ENCODE data around the gene RFLNA. TPM values are rescaled to one million over a fixed set of nuclear protein-coding genes. Genes with fewer than 3 reads are reported as not detected.

The RFLNA gene
- total and polyA plus RNA-seq, 2 of the 13 experiments (the other 11 are each of a cell fraction or from before 2014, with no cell fraction given), result not detected

DNA sequence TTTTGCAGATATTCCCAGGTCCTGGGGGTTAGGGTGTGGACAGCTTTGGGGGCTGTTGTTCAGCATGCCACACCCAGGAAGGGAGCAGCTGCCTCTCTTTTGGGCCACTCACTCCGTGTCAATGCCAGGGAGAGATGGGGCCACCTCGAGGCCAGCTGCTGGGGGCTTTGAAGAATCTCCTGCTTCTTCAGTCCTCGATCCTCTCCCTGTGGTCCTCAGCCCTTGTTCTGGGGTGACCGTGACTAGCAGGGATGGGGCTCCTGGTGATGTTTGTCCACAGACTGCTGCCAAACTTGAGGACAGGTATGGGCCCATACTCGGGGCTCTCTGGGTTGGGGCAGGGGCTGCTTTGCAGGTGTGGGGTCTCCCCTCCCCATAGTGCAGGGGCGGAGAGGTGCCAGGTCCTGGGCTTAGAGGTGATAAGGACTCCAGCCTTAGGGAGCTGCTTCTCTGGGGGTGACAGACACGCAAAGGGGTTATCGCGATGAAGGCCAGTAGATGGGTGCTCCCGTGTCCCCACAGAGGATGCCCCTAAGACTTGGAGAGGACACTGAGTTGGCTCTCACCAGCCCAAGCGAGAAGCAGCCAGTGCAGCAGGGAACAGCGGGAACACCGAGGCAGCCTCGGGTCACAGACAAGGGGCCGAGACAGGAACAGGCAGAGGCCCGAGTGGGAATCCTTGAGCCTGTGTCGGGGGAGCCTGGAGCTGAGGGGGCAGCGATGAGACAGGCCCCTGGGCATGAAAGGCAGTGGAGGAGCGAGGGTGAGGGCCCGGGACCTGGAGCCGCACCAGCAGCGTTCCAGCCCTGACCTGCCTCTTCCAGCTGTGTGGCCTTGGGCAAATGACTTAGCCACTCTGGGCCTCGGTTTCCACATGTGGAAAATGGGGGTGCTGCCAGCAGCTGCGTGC lies 11.1 kb downstream of the RFLNA start (continued):
- TF ChIP-seq, protein P1, sequence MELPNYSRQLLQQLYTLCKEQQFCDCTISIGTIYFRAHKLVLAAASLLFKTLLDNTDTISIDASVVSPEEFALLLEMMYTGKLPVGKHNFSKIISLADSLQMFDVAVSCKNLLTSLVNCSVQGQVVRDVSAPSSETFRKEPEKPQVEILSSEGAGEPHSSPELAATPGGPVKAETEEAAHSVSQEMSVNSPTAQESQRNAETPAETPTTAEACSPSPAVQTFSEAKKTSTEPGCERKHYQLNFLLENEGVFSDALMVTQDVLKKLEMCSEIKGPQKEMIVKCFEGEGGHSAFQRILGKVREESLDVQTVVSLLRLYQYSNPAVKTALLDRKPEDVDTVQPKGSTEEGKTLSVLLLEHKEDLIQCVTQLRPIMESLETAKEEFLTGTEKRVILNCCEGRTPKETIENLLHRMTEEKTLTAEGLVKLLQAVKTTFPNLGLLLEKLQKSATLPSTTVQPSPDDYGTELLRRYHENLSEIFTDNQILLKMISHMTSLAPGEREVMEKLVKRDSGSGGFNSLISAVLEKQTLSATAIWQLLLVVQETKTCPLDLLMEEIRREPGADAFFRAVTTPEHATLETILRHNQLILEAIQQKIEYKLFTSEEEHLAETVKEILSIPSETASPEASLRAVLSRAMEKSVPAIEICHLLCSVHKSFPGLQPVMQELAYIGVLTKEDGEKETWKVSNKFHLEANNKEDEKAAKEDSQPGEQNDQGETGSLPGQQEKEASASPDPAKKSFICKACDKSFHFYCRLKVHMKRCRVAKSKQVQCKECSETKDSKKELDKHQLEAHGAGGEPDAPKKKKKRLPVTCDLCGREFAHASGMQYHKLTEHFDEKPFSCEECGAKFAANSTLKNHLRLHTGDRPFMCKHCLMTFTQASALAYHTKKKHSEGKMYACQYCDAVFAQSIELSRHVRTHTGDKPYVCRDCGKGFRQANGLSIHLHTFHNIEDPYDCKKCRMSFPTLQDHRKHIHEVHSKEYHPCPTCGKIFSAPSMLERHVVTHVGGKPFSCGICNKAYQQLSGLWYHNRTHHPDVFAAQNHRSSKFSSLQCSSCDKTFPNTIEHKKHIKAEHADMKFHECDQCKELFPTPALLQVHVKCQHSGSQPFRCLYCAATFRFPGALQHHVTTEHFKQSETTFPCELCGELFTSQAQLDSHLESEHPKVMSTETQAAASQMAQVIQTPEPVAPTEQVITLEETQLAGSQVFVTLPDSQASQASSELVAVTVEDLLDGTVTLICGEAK (IDR thresholded peaks at IDR 0.05), result no peak
- TF ChIP-seq, protein P1 (CRISPR knock-in tag; IDR thresholded peaks at IDR 0.05), result no peak
